ENCODE results near the gene GLMN.

GRCh38 chr1:92273039-92273438 is 25.7 kb downstream of the GLMN start:
- TF ChIP-seq CTCF (IDR thresholded peaks at IDR 0.05) (no peak), POLR2A (IDR thresholded peaks at IDR 0.05) (no peak)
